ENCODE measurements around the gene PIEZO2.

DNA sequence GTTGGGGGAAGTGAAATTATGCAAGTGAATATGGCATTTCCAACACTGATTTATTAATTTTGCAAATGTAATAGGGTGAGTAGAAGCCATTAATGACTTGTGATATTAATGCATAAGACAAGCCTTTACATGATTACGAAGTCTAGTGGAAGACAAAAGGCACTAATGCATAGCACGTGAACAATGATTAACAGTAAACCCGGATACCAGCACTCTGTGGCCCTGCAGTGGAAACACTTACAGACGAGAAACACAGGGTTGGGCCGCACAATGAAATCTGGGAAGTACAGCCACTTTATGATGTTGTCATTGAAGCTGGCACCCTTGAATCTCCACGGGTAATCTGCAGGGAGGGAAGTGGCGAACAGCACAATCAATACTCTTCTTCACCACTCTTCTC is 390.1 kb downstream of the PIEZO2 start:
- TF ChIP-seq POLR2A (IDR thresholded peaks at IDR 0.05), result no peak
- no peak for TF ChIP-seq CTCF (IDR thresholded peaks at IDR 0.05)
